Coronary artery (tissue), 2 donors: ENCODE results near the gene OSTN.
"Not testable (repeated sequence)": the region's sequence is repeated elsewhere in the genome, so short reads cannot be mapped to it uniquely, and the experiment has no call there.

ENCODE experiments used
- DNase-seq: peaks from one replicate; pipeline ENCODE4 v3.0.0-alpha.2; 2017; ENCODE audit warnings: low spot score
- H3K27ac ChIP-seq, 2 donors: fragments of 200-600 bp; sonication (generic); one replicate each; pipeline ENCODE4 v1.5.1; 2016 to 2019
- H3K4me3 ChIP-seq: fragments of 200-600 bp; sonication (generic); 2 replicates; pipeline ENCODE4 v1.5.1; 2016; ENCODE audit warnings: mild to moderate bottlenecking, moderate library complexity
- TF ChIP-seq, protein P1 (sequence below): fragments of 200-600 bp; sonication (generic); IDR thresholded peaks from one replicate; pipeline ENCODE4 v1.5.1; 2019; ENCODE audit warnings: antibody characterized with exemption

The OSTN gene

DNA sequence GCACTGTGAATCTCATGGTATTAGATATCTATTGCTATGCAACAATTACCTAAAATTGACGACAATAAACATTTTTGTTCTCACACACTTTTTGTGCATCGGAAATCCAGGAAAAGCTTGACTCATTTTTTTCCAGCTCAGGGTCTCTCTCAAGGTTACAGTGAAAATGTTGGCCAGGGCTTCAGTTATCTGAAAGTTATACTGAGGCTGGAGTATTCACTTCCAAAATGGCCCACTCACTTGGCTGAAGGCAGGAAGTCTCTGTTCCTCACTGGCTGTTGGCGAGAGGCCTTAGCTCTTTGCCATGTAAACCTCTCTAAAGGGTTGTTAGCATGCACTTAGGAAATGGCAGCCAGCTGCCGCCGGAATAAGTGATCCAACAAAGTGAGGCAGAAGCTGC, 41.4 kb downstream of the OSTN start:
- TF ChIP-seq, protein P1, sequence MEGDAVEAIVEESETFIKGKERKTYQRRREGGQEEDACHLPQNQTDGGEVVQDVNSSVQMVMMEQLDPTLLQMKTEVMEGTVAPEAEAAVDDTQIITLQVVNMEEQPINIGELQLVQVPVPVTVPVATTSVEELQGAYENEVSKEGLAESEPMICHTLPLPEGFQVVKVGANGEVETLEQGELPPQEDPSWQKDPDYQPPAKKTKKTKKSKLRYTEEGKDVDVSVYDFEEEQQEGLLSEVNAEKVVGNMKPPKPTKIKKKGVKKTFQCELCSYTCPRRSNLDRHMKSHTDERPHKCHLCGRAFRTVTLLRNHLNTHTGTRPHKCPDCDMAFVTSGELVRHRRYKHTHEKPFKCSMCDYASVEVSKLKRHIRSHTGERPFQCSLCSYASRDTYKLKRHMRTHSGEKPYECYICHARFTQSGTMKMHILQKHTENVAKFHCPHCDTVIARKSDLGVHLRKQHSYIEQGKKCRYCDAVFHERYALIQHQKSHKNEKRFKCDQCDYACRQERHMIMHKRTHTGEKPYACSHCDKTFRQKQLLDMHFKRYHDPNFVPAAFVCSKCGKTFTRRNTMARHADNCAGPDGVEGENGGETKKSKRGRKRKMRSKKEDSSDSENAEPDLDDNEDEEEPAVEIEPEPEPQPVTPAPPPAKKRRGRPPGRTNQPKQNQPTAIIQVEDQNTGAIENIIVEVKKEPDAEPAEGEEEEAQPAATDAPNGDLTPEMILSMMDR, result no peak
- DNase-seq, result no peak
- H3K27ac ChIP-seq, result no peak overlapping the region
- no peak overlapping the region for H3K4me3 ChIP-seq

DNA sequence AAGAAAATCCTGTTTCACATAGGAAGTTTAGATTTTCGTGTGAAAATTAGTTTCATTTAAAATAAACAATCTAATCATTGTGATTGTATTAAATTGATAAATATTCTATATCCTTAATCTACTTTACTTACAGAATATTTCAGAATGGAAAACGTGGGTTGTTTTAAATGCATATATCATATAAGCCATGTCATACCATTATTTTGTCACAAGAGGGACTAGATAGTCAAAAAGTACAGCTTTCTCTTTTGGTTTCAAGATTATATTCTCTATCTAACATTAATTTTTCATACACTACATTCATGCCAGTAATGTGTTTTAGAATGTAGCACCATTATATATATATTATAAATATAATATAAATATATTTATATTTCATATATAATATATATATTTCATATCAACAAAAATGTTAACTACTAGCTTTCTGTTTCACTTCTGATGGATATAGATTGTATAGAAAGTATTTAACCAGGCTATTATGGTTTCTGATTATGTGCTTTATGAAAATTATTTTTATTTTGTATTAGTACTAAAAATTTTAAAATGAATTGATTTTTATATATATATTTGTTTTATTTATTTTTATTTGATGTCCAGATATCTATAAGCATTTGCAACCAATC, 45.3 kb downstream of the OSTN start:
- H3K4me3 ChIP-seq, result no peak overlapping the region
- DNase-seq, result no peak
- no peak overlapping the region for H3K27ac ChIP-seq
- TF ChIP-seq, protein P1, result no peak

DNA sequence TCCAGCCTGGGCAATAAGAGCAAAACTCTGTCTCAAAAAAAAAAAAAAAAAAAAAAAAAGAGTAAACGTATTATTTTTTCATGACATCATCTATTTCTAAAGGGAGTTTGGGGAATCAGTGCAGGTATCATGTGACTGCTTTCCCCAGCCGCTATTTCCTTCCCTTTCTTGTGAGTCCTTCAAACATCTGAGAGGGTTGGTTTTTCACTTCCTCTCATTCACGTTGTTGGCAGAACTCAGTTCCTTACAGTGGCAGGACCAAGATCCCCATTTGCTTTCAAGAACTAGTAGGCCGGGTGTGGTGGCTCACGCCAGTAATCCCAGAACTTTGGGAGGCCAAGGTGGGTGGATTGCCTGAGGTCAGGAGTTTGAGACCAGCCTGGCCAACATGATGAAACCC, 47.0 kb downstream of the OSTN start:
- not testable (repeated sequence) for H3K27ac ChIP-seq, H3K4me3 ChIP-seq, DNase-seq

DNA sequence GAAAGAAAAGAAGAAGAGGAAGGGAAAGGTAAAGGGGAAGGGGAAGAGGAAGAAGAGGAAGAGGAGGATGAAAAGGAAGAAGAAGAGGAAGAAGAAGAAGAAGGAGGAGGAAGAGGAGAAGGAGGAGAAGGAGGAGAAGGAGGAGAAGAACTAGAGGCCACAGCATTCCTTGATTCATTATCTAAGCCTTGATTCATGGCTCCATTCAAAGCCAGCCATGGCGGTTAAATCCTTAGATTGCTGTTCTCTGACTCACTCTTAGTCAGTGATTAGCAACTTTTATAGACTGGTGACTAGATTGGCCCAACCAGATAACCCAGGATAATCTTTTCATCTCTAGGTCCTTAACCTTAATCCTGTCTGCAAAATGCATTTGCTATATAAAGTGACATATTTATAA, 47.6 kb downstream of the OSTN start:
- TF ChIP-seq, protein P1, result no peak
- no peak for DNase-seq
- Histone ChIP-seq H3K4me3 (no peak overlapping the region), H3K27ac (no peak overlapping the region)

DNA sequence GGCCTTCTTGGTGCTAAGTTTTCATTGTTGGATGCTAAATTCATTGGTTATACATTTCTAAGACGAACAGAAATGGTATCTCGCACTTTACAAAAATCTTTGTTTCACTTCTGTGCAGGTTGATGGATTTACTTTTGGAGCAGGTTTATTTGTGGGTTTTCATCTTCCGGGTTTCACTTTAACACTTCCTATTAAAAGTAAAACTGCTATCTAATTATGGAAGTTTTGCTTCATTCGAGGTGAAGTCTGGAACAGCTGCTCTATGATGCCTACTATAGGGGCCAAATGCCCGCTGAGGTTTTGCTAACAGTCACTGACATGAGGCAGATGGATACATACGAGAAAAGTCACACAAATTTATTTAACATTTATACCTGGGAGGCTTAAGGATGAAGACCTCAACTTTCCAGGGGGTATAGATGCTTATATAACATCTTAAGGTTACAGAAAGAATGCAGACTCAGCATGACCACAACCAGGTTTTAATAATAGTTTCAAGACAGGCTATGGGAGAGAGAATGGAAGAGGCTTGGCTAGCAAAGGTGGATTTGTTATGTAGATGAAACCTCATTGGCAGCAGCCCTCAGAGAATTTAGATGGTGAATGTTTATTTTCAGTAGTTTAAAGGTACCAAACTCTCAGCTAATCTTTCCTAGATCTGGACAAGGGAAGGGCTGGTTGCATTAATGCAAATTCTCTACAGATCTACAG, 54.2 kb downstream of the OSTN start:
- H3K4me3 ChIP-seq, result no peak overlapping the region
- TF ChIP-seq, protein P1, result no peak
- no peak for DNase-seq
- no peak overlapping the region for H3K27ac ChIP-seq

GRCh38 chr3:191254098-191254873, 55.2 kb downstream of the OSTN start:
- Histone ChIP-seq H3K4me3 (no peak overlapping the region), H3K27ac (no peak overlapping the region)
- TF ChIP-seq, protein P1, result no peak
- DNase-seq, result no peak

DNA sequence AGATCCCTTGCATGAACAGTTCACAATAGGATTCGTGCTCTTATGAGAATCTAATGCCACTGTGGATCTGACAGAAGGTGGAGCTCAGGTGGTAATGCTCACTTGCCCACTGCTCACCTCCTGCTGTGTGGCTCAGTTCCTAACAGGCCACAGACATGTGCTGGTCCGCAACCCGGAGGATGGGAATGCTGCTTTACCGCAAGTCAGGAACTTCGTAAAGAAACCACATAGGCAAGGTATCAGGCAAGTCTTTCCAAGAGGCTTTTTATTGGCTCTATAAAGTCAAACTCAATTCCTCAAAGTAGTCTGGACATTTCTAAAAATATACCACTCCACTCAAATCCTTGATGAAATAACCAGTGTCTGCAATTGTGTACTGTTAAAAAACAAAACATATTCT, 56.1 kb downstream of the OSTN start:
- TF ChIP-seq, protein P1, result no peak
- no peak overlapping the region for H3K4me3 ChIP-seq
- H3K27ac ChIP-seq, result no peak overlapping the region
- DNase-seq, result no peak
